H1 (cell line): ENCODE results near the gene ACACB. TPM values are rescaled to one million over a fixed set of nuclear protein-coding genes. Genes with fewer than 3 reads are reported as not detected.

Source experiments
- CTCF ChIA-PET: fragments of 300-600 bp; sonication (Branson Sonifier 250); formaldehyde crosslinking; loops from one replicate; lab custom pipeline; 2021; ENCODE audit not compliant: partially characterized antibody; lab: Charles Lee
- POLR2A ChIA-PET: fragments of 300-600 bp; sonication (Branson Sonifier 250); formaldehyde crosslinking; loops from one replicate; lab custom pipeline; 2021; ENCODE audit warnings: inconsistent platforms; ENCODE audit not compliant: partially characterized antibody; lab: Charles Lee
- DNase-seq, 2 experiments: peaks; one replicate each; pipeline versions ENCODE4 v3.0.0 to v3.0.0-alpha.2; 2010 to 2022; ENCODE audit warnings: low spot score in 2 of 2, low read depth in 1 of 2, mixed read lengths in 1 of 2
- FAIRE-seq: peaks from 2 replicates; lab custom pipeline; 2011; peaks lifted over from hg19 to GRCh38; lab: Jason Lieb, UNC
- H2AFZ ChIP-seq: 2 replicates; pipeline ENCODE4 v1.8.1; 2012; ENCODE audit warnings: low read length, inconsistent platforms
- H2AK5ac ChIP-seq: 2 replicates; pipeline ENCODE4 v1.6.1; 2013; ENCODE audit warnings: low read depth, low read length
- H2BK120ac ChIP-seq: replicated peaks from 2 replicates; pipeline ENCODE3; 2013; ENCODE audit warnings: low read depth, low read length, inconsistent platforms
- H2BK12ac ChIP-seq: 2 replicates; pipeline ENCODE4 v1.6.1; 2013; ENCODE audit warnings: low read depth, low read length
- H2BK15ac ChIP-seq: 2 replicates; pipeline ENCODE4 v1.6.1; 2013; ENCODE audit warnings: low read length
- H2BK20ac ChIP-seq: 2 replicates; pipeline ENCODE4 v1.6.1; 2013; ENCODE audit warnings: low read length
- H2BK5ac ChIP-seq: 2 replicates; pipeline ENCODE4 v1.6.1; 2013; ENCODE audit warnings: low read depth, low read length
- H3K14ac ChIP-seq: 2 replicates; pipeline ENCODE4 v1.6.1; 2013; ENCODE audit warnings: inconsistent platforms; ENCODE audit not compliant: insufficient read length
- H3K18ac ChIP-seq: 2 replicates; pipeline ENCODE4 v1.6.1; 2013; ENCODE audit warnings: low read length; ENCODE audit errors: extremely low read depth
- H3K23ac ChIP-seq: 2 replicates; pipeline ENCODE4 v1.6.1; 2013; ENCODE audit warnings: inconsistent platforms; ENCODE audit not compliant: insufficient read length
- H3K23me2 ChIP-seq: 2 replicates; pipeline ENCODE4 v1.6.1; 2013; ENCODE audit warnings: low read depth, low read length
- H3K27ac ChIP-seq: 2 replicates; pipeline ENCODE4 v1.6.1; 2011; ENCODE audit warnings: low read depth, low read length, inconsistent platforms
- H3K27me3 ChIP-seq, 4 experiments: replicated peaks in 1 of 4; 1 replicate in 1 of 4; 2 replicates in 3 of 4; pipeline versions ENCODE4 v1.6.1 to v1.8.1; 2011 to 2013; ENCODE audit warnings: low read length in 3 of 4, mild to moderate bottlenecking in 3 of 4, inconsistent platforms in 2 of 4, mixed read lengths in 2 of 4, moderate library complexity in 1 of 4; ENCODE audit not compliant: control insufficient read depth in 3 of 4, insufficient read depth in 3 of 4; ENCODE audit errors: extremely low read depth in 1 of 4
- H3K36me3 ChIP-seq, 4 experiments: 2 replicates each; pipeline versions ENCODE4 v1.6.1 to v1.8.1; 2011 to 2013; ENCODE audit warnings: mild to moderate bottlenecking in 4 of 4, low read length in 3 of 4, moderate library complexity in 2 of 4, control low read depth in 1 of 4, inconsistent platforms in 1 of 4; ENCODE audit not compliant: insufficient read depth in 4 of 4, control insufficient read depth in 2 of 4
- H3K4ac ChIP-seq: replicated peaks from 2 replicates; pipeline ENCODE3; 2013; ENCODE audit warnings: low read length, low read depth, mixed read lengths, inconsistent platforms; ENCODE audit not compliant: insufficient read length
- H3K4me1 ChIP-seq, 4 experiments: replicated peaks in 1 of 4; 1 replicate in 1 of 4; 2 replicates in 3 of 4; pipeline versions ENCODE4 v1.6.1 to v1.8.1; 2011 to 2013; ENCODE audit warnings: low read length in 3 of 4, inconsistent platforms in 2 of 4, mixed read lengths in 1 of 4; ENCODE audit not compliant: insufficient read depth in 4 of 4, control insufficient read depth in 3 of 4
- H3K4me2 ChIP-seq, 2 experiments: 2 replicates each; pipeline versions ENCODE4 v1.6.1 to v1.8.1; 2011 to 2013; ENCODE audit warnings: low read depth in 2 of 2, low read length in 2 of 2, control low read depth in 1 of 2, inconsistent platforms in 1 of 2, mild to moderate bottlenecking in 1 of 2; ENCODE audit not compliant: insufficient read depth in 1 of 2
- H3K4me3 ChIP-seq, 4 experiments: fragments of 200-600, 300-600 bp in 1 of 4; sonication (generic), shearing (Covaris generic), sonication (Bioruptor Twin) in 1 of 4; 2 replicates each; pipeline versions ENCODE4 v1.5.1 to v1.8.1; 2011 to 2016; ENCODE audit warnings: low read length in 4 of 4, low read depth in 3 of 4, control low read depth in 2 of 4, inconsistent platforms in 2 of 4, mild to moderate bottlenecking in 2 of 4, mixed read lengths in 1 of 4, moderate library complexity in 1 of 4; ENCODE audit not compliant: insufficient read depth in 2 of 4; ENCODE audit errors: extremely low read depth in 1 of 4
- H3K56ac ChIP-seq: replicated peaks from 2 replicates; pipeline ENCODE3; 2013; ENCODE audit warnings: low read depth, mild to moderate bottlenecking, mixed read lengths, low read length, inconsistent platforms; ENCODE audit not compliant: insufficient read length
- H3K79me1 ChIP-seq: 2 replicates; pipeline ENCODE4 v1.6.1; 2013; ENCODE audit warnings: low read depth, low read length, control low read depth
- H3K79me2 ChIP-seq, 2 experiments: 2 replicates each; pipeline versions ENCODE4 v1.6.1 to v1.8.1; 2012 to 2013; ENCODE audit warnings: low read length in 2 of 2, mild to moderate bottlenecking in 2 of 2, inconsistent platforms in 1 of 2; ENCODE audit not compliant: insufficient read depth in 2 of 2, control insufficient read depth in 1 of 2
- H3K9ac ChIP-seq, 4 experiments: replicated peaks in 1 of 4; 1 replicate in 1 of 4; 2 replicates in 3 of 4; pipeline versions ENCODE4 v1.6.1 to v1.8.1; 2011 to 2013; ENCODE audit warnings: low read depth in 3 of 4, low read length in 3 of 4, control low read depth in 2 of 4, mild to moderate bottlenecking in 2 of 4, moderate library complexity in 2 of 4, inconsistent platforms in 1 of 4; ENCODE audit errors: extremely low read depth in 1 of 4
- H3K9me3 ChIP-seq, 2 experiments: 2 replicates each; pipeline versions ENCODE4 v1.6.1 to v1.8.1; 2012 to 2013; ENCODE audit warnings: mild to moderate bottlenecking in 2 of 2, moderate library complexity in 2 of 2, control low read depth in 1 of 2, inconsistent platforms in 1 of 2, low read depth in 1 of 2, low read length in 1 of 2, mixed read lengths in 1 of 2; ENCODE audit not compliant: insufficient read depth in 2 of 2
- H4K20me1 ChIP-seq, 2 experiments: replicated peaks in 1 of 2; 2 replicates each; pipeline versions ENCODE3 to v1.8.1; 2011 to 2013; ENCODE audit warnings: inconsistent platforms in 2 of 2, low read length in 2 of 2, mild to moderate bottlenecking in 1 of 2; ENCODE audit not compliant: insufficient read depth in 2 of 2, control insufficient read depth in 1 of 2
- H4K5ac ChIP-seq: 2 replicates; pipeline ENCODE4 v1.6.1; 2013; ENCODE audit warnings: low read length, low read depth, mixed read lengths, inconsistent platforms; ENCODE audit not compliant: insufficient read length
- H4K8ac ChIP-seq: 2 replicates; pipeline ENCODE4 v1.8.0; 2013; ENCODE audit warnings: mild to moderate bottlenecking, moderate library complexity, low read length, inconsistent platforms; ENCODE audit not compliant: insufficient read depth; ENCODE audit errors: extremely low read depth
- H4K91ac ChIP-seq: replicated peaks from 2 replicates; pipeline ENCODE3; 2013; ENCODE audit warnings: low read length, mixed read lengths, inconsistent platforms; ENCODE audit not compliant: insufficient read length
- ASH2L ChIP-seq: fragments of 200-600, 300-600 bp; sonication (generic); IDR thresholded peaks from one replicate; pipeline ENCODE4 v1.7.1; 2017; ENCODE audit warnings: low read length
- EZH2 ChIP-seq: fragments of 200-600 bp; sonication (generic); IDR thresholded peaks from 2 replicates; pipeline ENCODE4 v1.7.1; 2012; ENCODE audit warnings: low read depth, mild to moderate bottlenecking, moderate library complexity, low read length, inconsistent platforms; ENCODE audit not compliant: severe bottlenecking
- GABPA ChIP-seq: IDR thresholded peaks from 2 replicates; pipeline ENCODE4 v1.6.1; 2011; ENCODE audit warnings: mild to moderate bottlenecking, low read length, moderate library complexity, borderline replicate concordance; ENCODE audit not compliant: insufficient read depth
- HDAC2 ChIP-seq, 2 experiments: fragments of 300-600 bp in 1 of 2; sonication (generic) in 1 of 2; IDR thresholded peaks; 2 replicates each; pipeline ENCODE4 v1.6.1; 2011 to 2012; ENCODE audit warnings: low read depth in 2 of 2, low read length in 2 of 2, mild to moderate bottlenecking in 2 of 2, moderate library complexity in 2 of 2, borderline replicate concordance in 1 of 2, inconsistent platforms in 1 of 2
- KDM5A ChIP-seq: fragments of 200-600 bp; IDR thresholded peaks from 2 replicates; pipeline ENCODE4 v1.7.1; 2012; ENCODE audit warnings: mild to moderate bottlenecking, low read length, inconsistent platforms, mixed read lengths
- SP4 ChIP-seq: IDR thresholded peaks from 2 replicates; pipeline ENCODE4 v1.6.1; 2012; ENCODE audit warnings: low read length, inconsistent platforms
- SRF ChIP-seq: IDR thresholded peaks from 2 replicates; pipeline ENCODE4 v1.6.1; 2011; ENCODE audit warnings: mild to moderate bottlenecking, low read depth, low read length, moderate library complexity
- WGBS, 2 experiments: shearing (Covaris generic) in 1 of 2; methylation state at CpG; one replicate each; pipeline versions ENCODE4 v1.1.6 to v1.1.7; 2013 to 2015; ENCODE audit warnings: low lambda C conversion rate in 2 of 2, mixed read lengths in 2 of 2, inconsistent platforms in 1 of 2, low coverage in 1 of 2, missing lambda C conversion rate in 1 of 2; ENCODE audit not compliant: insufficient replicate concordance in 2 of 2, insufficient coverage in 1 of 2, insufficient read length in 1 of 2; ENCODE audit errors: extremely low coverage in 1 of 2, missing lambda C conversion rate in 1 of 2; 5-methylcytosine and 5-hydroxymethylcytosine counted together
- polyA plus RNA-seq, 7 experiments: library from polyadenylated mRNA; depleted of rRNA in 3 of 7; stranded (reverse) in 5 of 7; unstranded in 2 of 7; fragments of >200 nt in 5 of 7; fragments of 200-250 nt in 2 of 7; gene quantifications; 1 replicate in 5 of 7; 2 replicates in 1 of 7; 4 replicates in 1 of 7; pipeline versions ENCODE4 v1.2.1 to v1.2.3, GENCODE V29; 2011 to 2013; ENCODE audit warnings: missing spikeins in 2 of 7, mixed read lengths in 2 of 7
- total RNA-seq: library from RNA; stranded (reverse); fragmentation: NEBNext Ultra II Directional; extraction: Animal tissue kit (Norgen Biotek cat#: 25700); gene quantifications from 2 replicates; pipeline ENCODE4 v1.2.1, GENCODE V29; 2021

ACACB gene
- total and polyA plus RNA-seq, 2 of the 8 experiments (the other 6 are each of a cell fraction or from before 2014, with no cell fraction given) = 5.8 to 15.3 TPM

- H2BK12ac ChIP-seq = no peak overlapping the region
- no peaks in the 10 kb centered on the region for H3K79me2 ChIP-seq
- H3K18ac ChIP-seq = no peak overlapping the region
- H3K4me3 ChIP-seq = no peak overlapping the region
- no peaks in the 10 kb centered on the region for H3K9me3 ChIP-seq
- DNase-seq = no peak
- H3K4me2 ChIP-seq = no peak overlapping the region
- 86% methylated on average over 2 of the region's 2 CpGs; no CpG with 5 or more reads in 1 of the 2 experiments for WGBS, 2 experiments
- POLR2A ChIA-PET = no interaction called here
- H3K4me1 ChIP-seq = no peaks in the 10 kb centered on the region
- TF ChIP-seq SRF = no peak
- TF ChIP-seq GABPA = no peak
- TF ChIP-seq HDAC2 (IDR thresholded peaks at IDR 0.05; ENCODE audit: borderline replicate concordance in 1 of 2, low read depth in 2 of 2, low read length in 2 of 2) = no peak
- no peak for TF ChIP-seq SP4
- TF ChIP-seq ASH2L = no peak
- TF ChIP-seq EZH2 = no peak
- TF ChIP-seq KDM5A = no peak
- TF ChIP-seq, all 59 proteins: peak for 0
- Histone ChIP-seq H4K5ac (no peak overlapping the region), H3K23me2 (no peaks in the 10 kb centered on the region), H3K36me3 (peaks cover 0 to 3% (median 0%) of the 10 kb centered on the region in 4 experiments; a peak in 2 of 8 replicates), H3K9ac (no peak overlapping the region), H2BK20ac (no peak overlapping the region), H3K27ac (no peak overlapping the region), H2BK120ac (no peak overlapping the region), H2BK5ac (no peak overlapping the region), H2AFZ (no peak overlapping the region), H2BK15ac (no peak overlapping the region), H3K79me1 (no peaks in the 10 kb centered on the region), H3K4ac (no peak overlapping the region), H3K56ac (no peak overlapping the region), H4K20me1 (peaks cover 0 to 2% of the 10 kb centered on the region in 2 experiments), H4K8ac (no peak overlapping the region), H3K14ac (no peak overlapping the region), H3K23ac (no peak overlapping the region), H3K27me3 (no peaks in the 10 kb centered on the region), H2AK5ac (no peak overlapping the region), H4K91ac (no peak overlapping the region)
- no peak for FAIRE-seq
- CTCF ChIA-PET = no interaction called here
Measured at GRCh38 chr12:109219938-109220337, 103.6 kb downstream of the ACACB start.
